Measurements from ENCODE around the gene MRC1. TPM values are rescaled to one million over a fixed set of nuclear protein-coding genes. Genes with fewer than 3 reads are reported as not detected.
"Not testable (repeated sequence)": the region's sequence is repeated elsewhere in the genome, so short reads cannot be mapped to it uniquely, and the experiment has no call there.

Gene MRC1
- total RNA-seq, 4 donors from 2014 or later, result 4.9 to 19.2 (median 8.6) TPM

DNA sequence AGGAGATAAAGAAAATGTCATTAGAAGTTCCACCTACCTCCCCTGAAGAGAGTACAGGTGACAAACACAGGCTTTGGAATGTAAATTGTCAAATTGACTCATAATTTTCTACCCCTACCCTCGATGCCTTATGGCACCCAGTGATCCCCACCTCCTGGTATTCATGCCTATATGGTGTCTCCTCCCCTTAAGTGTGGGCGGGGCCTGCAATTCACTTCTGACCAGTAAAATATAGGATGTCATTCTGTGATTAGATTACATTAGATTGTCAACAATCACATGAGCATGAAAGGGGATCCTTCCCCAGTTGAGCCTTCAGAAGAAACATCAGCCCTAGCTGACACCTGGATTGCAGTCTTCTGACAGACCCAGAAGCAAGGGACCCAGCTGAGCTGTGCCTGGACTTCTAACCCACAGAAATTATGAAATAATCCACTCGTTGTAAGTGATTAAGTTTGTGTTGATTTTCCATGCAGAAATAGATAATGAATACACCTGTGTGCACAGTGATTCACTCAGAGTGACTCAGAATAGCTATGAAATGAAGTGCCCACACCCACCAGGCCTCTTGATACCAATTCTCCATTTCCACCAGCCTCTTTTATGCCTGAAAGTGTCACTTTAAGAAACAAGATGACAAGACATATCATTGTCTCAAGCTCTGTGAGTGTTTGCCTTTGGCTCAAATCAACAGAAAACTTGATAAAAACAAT, 134.0 kb downstream of the MRC1 start:
- WGBS, 2 donors, result 57 to 66% methylated on average over 3 of the region's 3 CpGs
- intact Hi-C loops (cut with DNase I; ENCODE audit: low total_unique reads), result no loop called here
- no peak for DNase-seq (ENCODE audit: low spot score in 2 of 2)
- H3K4me3 ChIP-seq (ENCODE audit: low read depth, poor library complexity, severe bottlenecking), result no peak overlapping the region
- TF ChIP-seq, protein P1, sequence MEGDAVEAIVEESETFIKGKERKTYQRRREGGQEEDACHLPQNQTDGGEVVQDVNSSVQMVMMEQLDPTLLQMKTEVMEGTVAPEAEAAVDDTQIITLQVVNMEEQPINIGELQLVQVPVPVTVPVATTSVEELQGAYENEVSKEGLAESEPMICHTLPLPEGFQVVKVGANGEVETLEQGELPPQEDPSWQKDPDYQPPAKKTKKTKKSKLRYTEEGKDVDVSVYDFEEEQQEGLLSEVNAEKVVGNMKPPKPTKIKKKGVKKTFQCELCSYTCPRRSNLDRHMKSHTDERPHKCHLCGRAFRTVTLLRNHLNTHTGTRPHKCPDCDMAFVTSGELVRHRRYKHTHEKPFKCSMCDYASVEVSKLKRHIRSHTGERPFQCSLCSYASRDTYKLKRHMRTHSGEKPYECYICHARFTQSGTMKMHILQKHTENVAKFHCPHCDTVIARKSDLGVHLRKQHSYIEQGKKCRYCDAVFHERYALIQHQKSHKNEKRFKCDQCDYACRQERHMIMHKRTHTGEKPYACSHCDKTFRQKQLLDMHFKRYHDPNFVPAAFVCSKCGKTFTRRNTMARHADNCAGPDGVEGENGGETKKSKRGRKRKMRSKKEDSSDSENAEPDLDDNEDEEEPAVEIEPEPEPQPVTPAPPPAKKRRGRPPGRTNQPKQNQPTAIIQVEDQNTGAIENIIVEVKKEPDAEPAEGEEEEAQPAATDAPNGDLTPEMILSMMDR (IDR thresholded peaks at IDR 0.05), result no peak
- no peak for TF ChIP-seq POLR2A (IDR thresholded peaks at IDR 0.05)

DNA sequence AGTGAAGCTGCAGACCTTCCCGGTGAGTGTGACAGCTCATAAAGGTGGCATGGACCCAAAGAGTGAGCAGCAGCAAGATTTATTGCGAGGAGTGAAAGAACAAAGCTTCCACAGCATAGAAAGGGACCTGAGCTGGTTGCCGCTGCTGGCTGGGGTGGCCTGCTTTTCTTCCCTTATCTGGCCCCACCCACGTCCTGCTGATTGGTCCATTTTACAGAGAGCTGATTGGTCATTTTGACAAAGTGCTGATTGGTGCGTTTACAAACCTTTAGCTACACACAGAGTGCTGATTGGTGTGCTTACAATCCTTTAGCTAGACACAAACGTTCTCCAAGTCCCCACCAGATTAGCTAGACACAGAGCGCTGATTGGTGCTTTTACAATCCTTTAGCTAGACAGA, 141.1 kb downstream of the MRC1 start:
- DNase-seq (ENCODE audit: low spot score in 2 of 2); intact Hi-C loops (cut with DNase I; ENCODE audit: low total_unique reads); H3K4me3 ChIP-seq (ENCODE audit: low read depth, poor library complexity, severe bottlenecking): not testable (repeated sequence)
- WGBS, 2 donors, result 72 to 74% methylated on average over 7 of the region's 7 CpGs

DNA sequence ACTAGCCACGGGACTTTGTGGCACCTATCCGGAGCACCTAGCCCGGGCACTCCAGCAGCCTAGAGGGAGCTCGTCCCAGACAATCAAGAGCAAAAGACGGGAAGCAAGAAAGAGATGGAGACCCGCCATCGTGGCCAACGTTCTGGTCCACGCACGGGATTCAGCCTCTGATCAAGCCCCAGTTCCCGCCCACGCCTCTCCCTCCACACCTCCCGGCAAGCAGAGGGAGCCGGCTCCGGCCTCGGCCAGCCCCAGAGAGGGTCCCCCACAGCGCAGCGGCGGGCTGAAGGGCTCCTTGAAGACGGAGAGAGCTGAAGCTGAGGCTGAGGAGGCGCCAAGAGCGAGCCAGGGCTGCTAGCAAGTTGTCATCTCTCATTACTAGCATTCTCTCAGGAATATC, 141.6 kb downstream of the MRC1 start:
- intact Hi-C loops (cut with DNase I; ENCODE audit: low total_unique reads), result no loop called here
- TF ChIP-seq, protein P1 (IDR thresholded peaks at IDR 0.05), result no peak
- no peak for TF ChIP-seq POLR2A (IDR thresholded peaks at IDR 0.05)
- DNase-seq (ENCODE audit: low spot score in 2 of 2), result peak in 1 of 2 donors; percentile 78
- 91 to 92% methylated on average over 22 of the region's 22 CpGs for WGBS, 2 donors
- H3K4me3 ChIP-seq (ENCODE audit: low read depth, poor library complexity, severe bottlenecking), result no peak overlapping the region

DNA sequence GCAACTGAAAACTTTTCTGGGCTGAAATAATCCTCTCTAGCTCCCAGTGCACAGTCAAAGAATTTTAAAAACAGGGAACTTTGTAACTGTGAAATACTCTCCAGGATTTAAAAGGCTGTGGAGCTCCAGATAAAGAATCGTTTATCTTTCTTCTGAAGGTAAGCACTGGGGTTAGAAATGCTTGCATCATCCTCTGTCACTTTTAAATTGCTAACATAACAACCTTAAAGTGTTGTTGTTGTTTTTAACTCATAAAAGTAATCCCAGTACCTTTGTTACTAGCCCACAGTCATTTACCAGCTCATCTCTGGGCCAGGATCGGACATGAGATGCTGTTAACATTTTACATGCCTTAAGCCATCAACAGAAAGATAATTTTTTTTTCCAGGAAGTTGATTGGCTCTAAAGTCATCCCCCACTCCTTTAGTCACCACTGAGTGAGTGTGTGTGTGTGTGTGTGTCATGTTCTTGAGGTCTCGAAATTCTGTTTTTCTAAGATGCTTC, 142.8 kb downstream of the MRC1 start, which contains the start of gene SLC39A12:
TSS of gene SLC39A12 (plus strand) at position 51 of the 504 bp plus-strand sequence. CDS start 1,359 bp downstream, outside the sequence.
- WGBS, 2 donors, result 50 to 59% methylated on average over 3 of the region's 3 CpGs
- intact Hi-C loops (cut with DNase I; ENCODE audit: low total_unique reads), result no loop called here
- DNase-seq (ENCODE audit: low spot score in 2 of 2), result no peak
- no peak within 1 kb of the TSS for H3K4me3 ChIP-seq (ENCODE audit: low read depth, poor library complexity, severe bottlenecking)
- TF ChIP-seq POLR2A (IDR thresholded peaks at IDR 0.05), result no peak
- TF ChIP-seq, protein P1 (IDR thresholded peaks at IDR 0.05), result no peak

DNA sequence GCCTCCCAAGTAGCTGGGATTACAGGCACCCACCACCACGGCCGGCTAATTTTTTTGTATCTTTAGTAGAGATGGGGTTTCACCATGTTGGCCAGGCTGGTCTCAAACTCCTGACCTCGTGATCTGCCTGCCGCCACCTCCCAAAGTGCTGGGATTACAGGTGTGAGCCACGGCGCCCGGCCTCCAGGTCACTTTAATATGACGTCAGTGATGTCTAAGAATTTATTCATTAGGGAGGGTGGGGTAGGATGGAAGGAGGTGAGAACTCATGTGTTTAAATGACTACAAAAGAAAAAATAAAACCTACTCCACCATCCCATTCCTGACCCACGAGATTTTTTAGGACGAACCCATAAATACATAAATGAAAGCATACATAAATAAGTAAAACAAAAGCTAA, 145.2 kb downstream of the MRC1 start:
- intact Hi-C loops (cut with DNase I; ENCODE audit: low total_unique reads); H3K4me3 ChIP-seq (ENCODE audit: low read depth, poor library complexity, severe bottlenecking): not testable (repeated sequence)
- 82 to 86% methylated on average over 10 of the region's 10 CpGs for WGBS, 2 donors
- DNase-seq (ENCODE audit: low spot score in 2 of 2), result peak in 1 of 2 donors; percentile 54

DNA sequence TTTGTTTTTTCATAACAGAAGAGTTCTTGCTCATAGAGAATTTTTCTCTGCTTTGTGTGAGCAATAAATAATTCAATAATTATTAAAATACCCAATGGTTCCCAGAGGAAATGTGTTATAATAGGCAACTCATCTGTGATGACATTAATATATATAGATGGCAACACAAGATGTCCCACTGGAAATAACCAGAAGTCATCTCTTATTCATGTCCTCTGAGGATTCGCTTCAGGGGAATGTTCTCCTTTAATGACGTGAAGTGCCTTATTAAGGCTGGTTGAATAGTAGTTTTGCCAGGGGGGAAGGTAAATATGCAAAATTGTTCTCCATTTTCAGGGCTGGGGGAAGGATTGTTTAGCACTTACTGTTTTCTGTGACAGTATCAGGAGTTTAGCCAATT, 145.7 kb downstream of the MRC1 start:
- no peak for DNase-seq (ENCODE audit: low spot score in 2 of 2)
- no peak overlapping the region for H3K4me3 ChIP-seq (ENCODE audit: low read depth, poor library complexity, severe bottlenecking)
- intact Hi-C loops (cut with DNase I; ENCODE audit: low total_unique reads), result no loop called here
- TF ChIP-seq, protein P1 (IDR thresholded peaks at IDR 0.05), result no peak
- no peak for TF ChIP-seq POLR2A (IDR thresholded peaks at IDR 0.05)
- 57 to 74% methylated on average over 2 of the region's 2 CpGs for WGBS, 2 donors

DNA sequence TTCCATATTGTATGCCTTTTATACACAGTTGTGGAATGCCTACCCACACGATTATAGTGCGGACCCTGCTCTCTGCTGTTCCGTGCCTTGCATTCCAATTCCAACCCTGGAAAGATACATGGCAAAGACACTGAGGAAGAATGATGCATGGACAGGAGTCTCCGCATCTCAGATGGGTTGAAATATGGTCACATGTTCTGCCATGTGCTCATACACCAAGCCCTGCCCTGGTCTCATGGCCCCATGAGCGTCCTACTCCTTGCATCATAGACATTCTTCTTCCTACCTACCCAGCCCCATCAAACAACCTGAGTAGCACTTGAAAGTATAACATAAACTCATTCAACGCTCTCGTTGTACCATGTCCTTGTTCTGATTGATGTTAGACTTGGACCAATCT, 148.9 kb downstream of the MRC1 start:
- no peak overlapping the region for H3K4me3 ChIP-seq (ENCODE audit: low read depth, poor library complexity, severe bottlenecking)
- intact Hi-C loops (cut with DNase I; ENCODE audit: low total_unique reads), result no loop called here
- no peak for DNase-seq (ENCODE audit: low spot score in 2 of 2)
- no peak for TF ChIP-seq POLR2A (IDR thresholded peaks at IDR 0.05)
- TF ChIP-seq, protein P1 (IDR thresholded peaks at IDR 0.05), result no peak
- 91% methylated on average over 7 of the region's 7 CpGs for WGBS, 2 donors

Data from lower leg skin (tissue), 4 donors.